Osteoblast (primary cell): ENCODE results near the gene ONECUT1. TPM values are rescaled to one million over a fixed set of nuclear protein-coding genes. Genes with fewer than 3 reads are reported as not detected.

Experiments used
- DNase-seq: peaks from one replicate; pipeline ENCODE4 v3.0.0; 2011; ENCODE audit warnings: low spot score, mixed read lengths; ENCODE audit not compliant: insufficient read length; ENCODE audit errors: missing footprints
- H2AFZ ChIP-seq: 2 replicates; pipeline ENCODE4 v1.6.0; 2011; ENCODE audit warnings: mild to moderate bottlenecking, low read length
- H3K27ac ChIP-seq: 2 replicates; pipeline ENCODE4 v1.5.1; 2011; ENCODE audit warnings: mild to moderate bottlenecking, low read depth, low read length, moderate library complexity
- H3K27me3 ChIP-seq: 2 replicates; pipeline ENCODE4 v1.6.0; 2012; ENCODE audit warnings: mild to moderate bottlenecking, control low read depth, inconsistent platforms, low read length, moderate library complexity; ENCODE audit not compliant: insufficient read depth
- H3K36me3 ChIP-seq: 2 replicates; pipeline ENCODE4 v1.5.1; 2011; ENCODE audit warnings: mild to moderate bottlenecking, low read length, control low read depth, moderate library complexity; ENCODE audit not compliant: insufficient read depth
- H3K4me1 ChIP-seq: 2 replicates; pipeline ENCODE4 v1.5.1; 2011; ENCODE audit warnings: mild to moderate bottlenecking, low read length, control low read depth, moderate library complexity; ENCODE audit not compliant: insufficient read depth
- H3K4me2 ChIP-seq: 2 replicates; pipeline ENCODE4 v1.6.0; 2011; ENCODE audit warnings: mild to moderate bottlenecking, low read length; ENCODE audit not compliant: insufficient read depth
- H3K4me3 ChIP-seq: fragments of 200-600 bp; sonication (generic); 3 replicates; pipeline ENCODE4 v1.5.1; 2012; ENCODE audit warnings: mild to moderate bottlenecking, low read length, inconsistent platforms; ENCODE audit not compliant: insufficient read depth
- H3K79me2 ChIP-seq: 2 replicates; pipeline ENCODE4 v1.6.0; 2012; ENCODE audit warnings: mild to moderate bottlenecking, low read length, control low read depth, inconsistent platforms; ENCODE audit not compliant: insufficient read depth
- H3K9me3 ChIP-seq: 2 replicates; pipeline ENCODE4 v1.5.1; 2011; ENCODE audit warnings: low read depth, low read length, control low read depth
- H4K20me1 ChIP-seq: 2 replicates; pipeline ENCODE4 v1.6.0; 2012; ENCODE audit warnings: mild to moderate bottlenecking, low read length, control low read depth; ENCODE audit not compliant: insufficient read depth
- CTCF ChIP-seq: IDR thresholded peaks from 2 replicates; pipeline ENCODE4 v1.5.1; 2011; ENCODE audit warnings: mild to moderate bottlenecking, low read depth, low read length, moderate library complexity; ENCODE audit errors: extremely low read depth
- total RNA-seq: library from RNA; depleted of rRNA; stranded (reverse); fragments of >200 nt; gene quantifications from 2 replicates; pipeline ENCODE4 v1.2.3, GENCODE V29; 2012

ONECUT1 gene
- total RNA-seq, 1 donor, result not detected

GRCh38 chr15:52749258-52749657 lies 40.9 kb downstream of the ONECUT1 start:
- Histone ChIP-seq H3K27ac (no peak overlapping the region), H4K20me1 (no peaks in the 10 kb centered on the region), H3K36me3 (no peaks in the 10 kb centered on the region), H3K9me3 (no peaks in the 10 kb centered on the region), H3K4me2 (no peak overlapping the region), H3K79me2 (no peaks in the 10 kb centered on the region), H3K4me3 (no peak overlapping the region), H3K27me3 (peaks cover 10% of the 10 kb centered on the region), H2AFZ (no peak overlapping the region), H3K4me1 (no peaks in the 10 kb centered on the region)
- no peak for TF ChIP-seq CTCF
- DNase-seq, result no peak

- no peaks in the 10 kb centered on the region for H3K9me3 ChIP-seq
- peaks cover 6% of the 10 kb centered on the region for H3K27me3 ChIP-seq
- H3K79me2 ChIP-seq, result no peaks in the 10 kb centered on the region
- no peak overlapping the region for H3K4me3 ChIP-seq
- no peak overlapping the region for H2AFZ ChIP-seq
- no peak overlapping the region for H3K27ac ChIP-seq
- no peak overlapping the region for H3K4me2 ChIP-seq
- no peaks in the 10 kb centered on the region for H4K20me1 ChIP-seq
- no peaks in the 10 kb centered on the region for H3K4me1 ChIP-seq
- no peaks in the 10 kb centered on the region for H3K36me3 ChIP-seq
- no peak for DNase-seq
- TF ChIP-seq CTCF, result no peak
These were observed 43.9 kb downstream of the ONECUT1 start for GRCh38 chr15:52746162-52746757.

- no peak overlapping the region for H3K27ac ChIP-seq
- no peaks in the 10 kb centered on the region for H3K4me1 ChIP-seq
- H3K4me2 ChIP-seq, result no peak overlapping the region
- TF ChIP-seq CTCF, result no peak
- H3K9me3 ChIP-seq, result no peaks in the 10 kb centered on the region
- H3K4me3 ChIP-seq, result no peak overlapping the region
- H3K36me3 ChIP-seq, result no peaks in the 10 kb centered on the region
- H4K20me1 ChIP-seq, result no peaks in the 10 kb centered on the region
- H3K79me2 ChIP-seq, result no peaks in the 10 kb centered on the region
- H2AFZ ChIP-seq, result no peak overlapping the region
- peaks cover 6% of the 10 kb centered on the region for H3K27me3 ChIP-seq
- DNase-seq, result no peak
These were observed 44.6 kb downstream of the ONECUT1 start for GRCh38 chr15:52745326-52746161.

GRCh38 chr15:52738311-52738710 lies 51.8 kb downstream of the ONECUT1 start:
- Histone ChIP-seq H3K4me2 (no peak overlapping the region), H3K9me3 (no peaks in the 10 kb centered on the region), H3K27me3 (no peaks in the 10 kb centered on the region), H2AFZ (no peak overlapping the region), H3K79me2 (no peaks in the 10 kb centered on the region), H4K20me1 (no peaks in the 10 kb centered on the region), H3K27ac (no peak overlapping the region), H3K36me3 (no peaks in the 10 kb centered on the region), H3K4me1 (peaks cover 14% of the 10 kb centered on the region), H3K4me3 (no peak overlapping the region)
- no peak for DNase-seq
- TF ChIP-seq CTCF, result no peak
